NCI-H2227 (cell line): ENCODE measurements around the gene PPP6R1.

Experiments
- DNase-seq: peaks from one replicate; lab custom pipeline; 2025; ENCODE audit not compliant: unreplicated experiment; lab: John Stamatoyannopoulos, UW

PPP6R1 gene

GRCh38 chr19:55244004-55244680 lies 14.7 kb downstream of the PPP6R1 start:
- no peak for DNase-seq

- no peak for DNase-seq
These were observed 16.3 kb downstream of the PPP6R1 start for GRCh38 chr19:55242517-55242916.

- no peak for DNase-seq
These were observed 16.8 kb downstream of the PPP6R1 start for GRCh38 chr19:55241935-55242464.

- no peak for DNase-seq
These were observed 17.5 kb downstream of the PPP6R1 start for GRCh38 chr19:55241143-55241934.

- no peak for DNase-seq
These were observed 18.1 kb downstream of the PPP6R1 start for GRCh38 chr19:55240713-55241020.

GRCh38 chr19:55239004-55239403 lies 19.8 kb downstream of the PPP6R1 start:
- DNase-seq: no peak

GRCh38 chr19:55238030-55238429 lies 20.8 kb downstream of the PPP6R1 start:
- DNase-seq: no peak

- DNase-seq: no peak
These were observed 25.8 kb downstream of the PPP6R1 start for GRCh38 chr19:55232986-55233385.

- DNase-seq: no peak
These were observed 26.6 kb downstream of the PPP6R1 start for GRCh38 chr19:55232286-55232602.

- no peak for DNase-seq
These were observed 27.2 kb downstream of the PPP6R1 start for GRCh38 chr19:55231391-55232285.

GRCh38 chr19:55230780-55231179 lies 28.0 kb downstream of the PPP6R1 start:
- no peak for DNase-seq

GRCh38 chr19:55230329-55230728 lies 28.5 kb downstream of the PPP6R1 start:
- no peak for DNase-seq

- no peak for DNase-seq
These were observed 29.0 kb downstream of the PPP6R1 start for GRCh38 chr19:55229789-55230182.

GRCh38 chr19:55229145-55229788 lies 29.6 kb downstream of the PPP6R1 start:
- DNase-seq: no peak

GRCh38 chr19:55228403-55229031 lies 30.3 kb downstream of the PPP6R1 start, which contains the start of gene TMEM86B:
TSS of gene TMEM86B (minus strand) at chr19:55228763. CDS start at chr19:55228741, 22 bp downstream.
- DNase-seq: no peak

GRCh38 chr19:55228015-55228391 lies 30.8 kb downstream of the PPP6R1 start:
- no peak for DNase-seq

- no peak for DNase-seq
These were observed 31.4 kb downstream of the PPP6R1 start for GRCh38 chr19:55227241-55228014.

- DNase-seq: no peak
These were observed 32.0 kb downstream of the PPP6R1 start for GRCh38 chr19:55226788-55227187.

- no peak for DNase-seq
These were observed 32.5 kb downstream of the PPP6R1 start for GRCh38 chr19:55226273-55226672.

- no peak for DNase-seq
These were observed 33.3 kb downstream of the PPP6R1 start for GRCh38 chr19:55225415-55225958.
